Osteocyte (in vitro differentiated cells): ENCODE data around the gene ARFIP1. TPM values are rescaled to one million over a fixed set of nuclear protein-coding genes. Genes with fewer than 3 reads are reported as not detected.

Experiments used
- DNase-seq: peaks from one replicate; pipeline ENCODE4 v3.0.0; 2021; ENCODE audit warnings: mixed read lengths; ENCODE audit not compliant: unreplicated experiment; ENCODE audit errors: extremely low spot score
- H3K27ac Mint-ChIP-seq: one replicate; pipeline ENCODE4 v1.8.0; 2021; ENCODE audit warnings: mild to moderate bottlenecking, mixed read lengths; ENCODE audit not compliant: unreplicated experiment
- H3K27me3 Mint-ChIP-seq: one replicate; pipeline ENCODE4 v1.8.0; 2021; ENCODE audit warnings: mixed read lengths; ENCODE audit not compliant: unreplicated experiment
- H3K36me3 Mint-ChIP-seq: one replicate; pipeline ENCODE4 v1.8.0; 2021; ENCODE audit warnings: mixed read lengths; ENCODE audit not compliant: unreplicated experiment
- H3K4me1 Mint-ChIP-seq: one replicate; pipeline ENCODE4 v1.8.0; 2021; ENCODE audit warnings: mixed read lengths; ENCODE audit not compliant: unreplicated experiment
- H3K4me3 Mint-ChIP-seq: one replicate; pipeline ENCODE4 v1.8.0; 2021; ENCODE audit warnings: mild to moderate bottlenecking, moderate library complexity, mixed read lengths; ENCODE audit not compliant: unreplicated experiment
- H3K9me3 Mint-ChIP-seq: one replicate; pipeline ENCODE4 v1.8.0; 2021; ENCODE audit warnings: mixed read lengths; ENCODE audit not compliant: unreplicated experiment
- CTCF ChIP-seq: fragments of 200-600 bp; sonication (generic); IDR thresholded peaks from 2 replicates; pipeline ENCODE4 v1.5.0; 2021; ENCODE audit warnings: antibody characterized with exemption, mild to moderate bottlenecking, moderate library complexity
- total RNA-seq: library from RNA; stranded (reverse); gene quantifications from 2 replicates; pipeline ENCODE4 v1.2.1, GENCODE V29; 2021

The ARFIP1 gene
- total RNA-seq, 1 donor from 2014 or later: 41.9 TPM

DNA sequence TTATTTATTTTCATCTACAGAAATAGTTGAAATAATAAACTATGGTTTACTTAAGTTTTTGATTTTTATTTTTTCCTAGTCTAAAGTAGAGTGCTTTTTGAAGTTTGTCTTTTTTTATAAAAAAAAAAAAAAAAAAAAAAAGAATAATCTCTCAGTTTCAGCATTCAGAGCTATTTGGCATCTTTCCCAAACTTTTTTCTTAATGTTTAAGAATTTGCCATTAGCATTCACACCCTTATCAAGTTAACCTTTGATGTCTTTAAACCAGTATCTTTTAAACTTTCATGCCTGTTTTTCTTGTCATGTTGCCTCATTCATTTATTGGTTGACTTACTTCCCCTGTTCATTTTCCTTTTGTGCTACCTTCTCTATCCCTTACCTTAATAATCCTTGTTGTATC is 95.5 kb downstream of the ARFIP1 start:
- Mint-ChIP-seq H3K4me3 (no peak overlapping the region), H3K27me3 (no peaks in the 10 kb centered on the region), H3K4me1 (no peaks in the 10 kb centered on the region), H3K36me3 (peaks cover 39% of the 10 kb centered on the region), H3K9me3 (peaks cover 10% of the 10 kb centered on the region), H3K27ac (no peak overlapping the region)
- no peak for DNase-seq
- TF ChIP-seq CTCF: no peak

DNA sequence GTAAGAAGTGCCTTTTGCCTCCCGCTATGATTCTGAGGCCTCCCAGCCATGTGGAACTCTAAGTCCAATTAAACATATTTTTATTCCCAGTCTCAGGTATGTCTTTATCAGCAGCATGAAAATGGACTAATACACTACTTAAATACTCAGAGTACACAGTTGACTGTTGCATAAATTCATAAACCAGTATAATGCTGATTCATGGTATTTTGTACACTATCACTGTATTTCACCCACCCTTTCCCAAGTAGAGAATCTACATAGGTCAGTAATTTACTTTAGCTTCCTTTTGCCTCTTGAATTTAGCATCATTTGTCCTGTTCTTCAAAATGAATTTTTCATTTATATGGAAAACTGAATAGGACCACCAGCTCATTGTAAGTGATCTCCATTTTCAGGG is 98.1 kb downstream of the ARFIP1 start:
- Mint-ChIP-seq H3K4me1 (no peaks in the 10 kb centered on the region), H3K36me3 (peaks cover 45% of the 10 kb centered on the region), H3K4me3 (no peak overlapping the region), H3K9me3 (peaks cover 10% of the 10 kb centered on the region), H3K27ac (no peak overlapping the region), H3K27me3 (no peaks in the 10 kb centered on the region)
- no peak for TF ChIP-seq CTCF
- no peak for DNase-seq

DNA sequence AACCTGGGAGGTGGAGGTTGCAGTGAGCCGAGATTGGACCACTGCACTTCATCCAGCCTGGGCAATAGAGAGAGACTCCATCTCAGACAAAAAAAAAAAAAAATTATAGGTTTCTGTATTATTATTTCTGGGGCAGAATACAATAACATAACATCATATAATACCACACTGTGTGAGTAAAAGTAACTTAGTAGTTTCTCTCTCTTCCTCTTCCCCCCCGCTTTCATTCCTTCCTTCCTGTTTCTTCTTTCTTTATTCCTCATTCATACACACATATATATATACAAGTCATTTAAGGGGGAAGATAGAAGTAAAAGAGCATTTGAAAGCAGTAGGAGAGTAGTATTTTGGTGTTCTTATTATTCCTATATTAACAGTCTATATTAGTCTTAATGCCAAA is 100.5 kb downstream of the ARFIP1 start:
- TF ChIP-seq CTCF: no peak
- H3K36me3 Mint-ChIP-seq: peaks cover 46% of the 10 kb centered on the region
- H3K27me3 Mint-ChIP-seq: no peaks in the 10 kb centered on the region
- no peak for DNase-seq
- no peak overlapping the region for H3K4me3 Mint-ChIP-seq
- H3K9me3 Mint-ChIP-seq: peaks cover 10% of the 10 kb centered on the region
- no peaks in the 10 kb centered on the region for H3K4me1 Mint-ChIP-seq
- H3K27ac Mint-ChIP-seq: no peak overlapping the region

- Mint-ChIP-seq H3K4me1 (no peaks in the 10 kb centered on the region), H3K9me3 (peaks cover 10% of the 10 kb centered on the region), H3K4me3 (no peak overlapping the region), H3K27ac (no peak overlapping the region), H3K27me3 (no peaks in the 10 kb centered on the region), H3K36me3 (peaks cover 38% of the 10 kb centered on the region)
- DNase-seq: no peak
- TF ChIP-seq CTCF: no peak
Measured at GRCh38 chr4:152881974-152882373, 102.2 kb downstream of the ARFIP1 start.

GRCh38 chr4:152885185-152885584 is 105.4 kb downstream of the ARFIP1 start:
- no peaks in the 10 kb centered on the region for H3K27me3 Mint-ChIP-seq
- no peak overlapping the region for H3K4me3 Mint-ChIP-seq
- H3K27ac Mint-ChIP-seq: no peak overlapping the region
- H3K36me3 Mint-ChIP-seq: peaks cover 33% of the 10 kb centered on the region
- H3K9me3 Mint-ChIP-seq: no peaks in the 10 kb centered on the region
- no peak for TF ChIP-seq CTCF
- H3K4me1 Mint-ChIP-seq: no peaks in the 10 kb centered on the region
- DNase-seq: no peak
